Measurements from ENCODE around the gene OR2T8.

OR2T8 gene

DNA sequence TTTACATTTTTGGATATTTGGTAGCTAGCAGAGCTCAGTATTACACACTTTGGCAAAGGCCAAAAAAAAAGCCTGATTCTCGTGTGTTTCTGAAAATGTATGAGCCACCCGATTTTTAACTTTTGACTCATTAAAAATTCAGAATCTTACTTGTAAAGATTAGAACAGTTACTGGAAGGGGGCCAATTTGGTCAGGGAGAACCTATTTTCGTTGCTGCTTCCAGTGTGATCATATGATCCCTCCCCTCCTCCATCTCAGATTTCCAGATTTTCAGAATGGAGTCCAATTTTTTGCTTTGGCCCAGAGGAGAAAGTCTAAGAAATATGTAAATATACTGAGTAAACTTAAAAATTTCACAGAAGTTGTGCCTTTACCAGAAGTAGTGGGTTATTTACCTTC, 41.7 kb downstream of the OR2T8 start:
- in situ Hi-C loops (cut with MboI; ENCODE audit: low sequenced_read_pairs): no loop called here

DNA sequence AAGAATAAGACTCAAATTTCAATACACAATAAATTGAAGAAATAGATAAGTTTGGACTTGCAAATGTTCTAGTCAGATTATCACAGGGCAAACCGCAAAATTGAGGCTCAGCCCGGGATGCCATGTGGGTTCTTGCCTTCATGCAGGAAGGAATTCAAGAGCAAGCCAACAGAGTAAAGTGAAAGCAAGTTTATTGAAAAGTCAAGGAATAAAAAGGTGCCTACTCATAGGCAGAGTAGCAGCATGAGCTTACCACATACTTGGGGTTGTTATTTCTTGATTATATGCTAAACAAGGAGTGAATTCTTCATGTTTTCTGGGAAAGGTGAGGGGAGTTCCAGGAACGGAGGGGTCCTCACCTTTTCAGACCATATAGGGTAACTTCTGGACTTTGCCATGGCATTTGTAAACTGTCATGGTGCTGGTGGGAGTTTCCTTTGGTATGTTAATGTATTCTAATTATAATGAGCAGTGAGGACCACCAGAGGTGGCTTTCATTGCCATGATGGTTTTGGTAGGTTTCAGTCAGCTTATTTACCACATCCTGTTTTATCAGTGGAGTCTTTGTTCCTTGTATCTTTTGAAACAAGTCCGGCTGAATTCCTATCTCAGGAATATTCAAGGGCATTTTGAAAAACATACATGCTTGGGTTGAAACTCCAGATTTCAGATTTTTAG, 43.0 kb downstream of the OR2T8 start:
- in situ Hi-C loops (cut with MboI; ENCODE audit: low sequenced_read_pairs): no loop called here

DNA sequence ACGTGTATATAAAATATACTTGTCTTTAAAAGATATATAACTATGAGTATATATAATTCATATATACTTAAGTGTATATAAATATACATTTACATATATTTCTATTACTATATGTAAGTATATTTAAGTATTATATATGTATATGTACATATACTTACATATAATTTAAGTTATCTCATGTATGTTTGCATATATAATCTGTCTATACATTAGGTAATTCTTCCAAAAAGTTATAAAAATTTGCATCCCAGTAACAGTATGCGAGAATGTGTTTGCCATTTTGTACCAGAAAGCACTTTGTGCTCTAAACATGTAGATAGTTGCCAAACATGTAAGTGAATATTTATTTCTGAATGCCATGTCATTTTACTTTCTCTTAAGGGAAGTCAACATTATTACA, 44.9 kb downstream of the OR2T8 start, which contains the start of gene OR2AK2:
OR2AK2 (plus strand) TSS at position 301 of the 400 bp plus-strand sequence. CDS start 144 bp downstream, outside the sequence.
- in situ Hi-C loops (cut with MboI; ENCODE audit: low sequenced_read_pairs): no loop called here

DNA sequence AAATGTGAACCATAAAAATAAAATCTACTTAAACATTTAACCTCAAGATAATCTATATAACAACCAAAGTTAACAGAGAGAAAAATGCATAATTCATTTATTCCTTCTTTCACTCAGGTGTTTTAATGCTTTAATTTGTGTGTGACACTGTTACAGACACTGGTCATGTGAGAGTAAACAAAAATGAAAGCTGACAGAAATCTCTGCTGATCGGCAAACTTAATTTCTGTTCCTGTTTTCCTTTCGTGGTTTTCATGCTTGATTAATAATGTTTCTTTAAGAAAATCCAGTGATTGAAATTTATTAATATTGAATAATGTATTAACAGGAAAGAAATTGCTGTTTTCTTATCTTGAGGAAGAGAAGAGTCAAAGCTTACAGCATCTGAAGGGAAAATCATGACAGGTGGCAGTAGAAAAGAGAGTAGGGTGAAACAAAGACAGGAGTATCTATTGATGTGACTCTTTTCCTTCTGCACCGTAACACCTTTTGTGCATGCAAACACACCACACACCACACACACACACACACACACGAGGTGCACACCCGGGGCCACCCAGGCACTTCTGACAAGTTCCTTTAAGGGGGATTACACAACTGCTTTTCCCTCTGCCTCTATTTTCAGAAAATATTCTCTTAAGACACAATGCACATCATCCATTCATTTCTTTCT, 46.6 kb downstream of the OR2T8 start:
- in situ Hi-C loops (cut with MboI; ENCODE audit: low sequenced_read_pairs): no loop called here
